Calu3 (cell line): ENCODE results near the gene ELMO1. TPM values are rescaled to one million over a fixed set of nuclear protein-coding genes. Genes with fewer than 3 reads are reported as not detected.

Experiments used
- BruUV-seq: library from RNA; stranded (reverse); fragments of 400-500 nt; replicated peaks from 2 replicates; lab custom pipeline; 2021; lab: Mats Ljungman, UMichigan
- CTCF ChIA-PET: fragments of 300-600 bp; sonication (Branson Sonifier 250); formaldehyde crosslinking; loops from one replicate; lab custom pipeline; 2022; ENCODE audit warnings: antibody characterized with exemption; lab: Charles Lee
- DNase-seq: peaks from one replicate; pipeline ENCODE4 v3.0.0; 2022
- H3K27ac Mint-ChIP-seq: one replicate; pipeline ENCODE4 v1.8.0; 2022; ENCODE audit warnings: mixed read lengths; ENCODE audit not compliant: unreplicated experiment
- H3K27me3 Mint-ChIP-seq: one replicate; pipeline ENCODE4 v1.8.0; 2022; ENCODE audit warnings: mixed read lengths; ENCODE audit not compliant: unreplicated experiment
- H3K36me3 Mint-ChIP-seq: one replicate; pipeline ENCODE4 v1.8.0; 2022; ENCODE audit warnings: mild to moderate bottlenecking, moderate library complexity, mixed read lengths; ENCODE audit not compliant: insufficient read depth, unreplicated experiment
- H3K4me1 Mint-ChIP-seq: one replicate; pipeline ENCODE4 v1.8.0; 2022; ENCODE audit warnings: mild to moderate bottlenecking, low read depth, mixed read lengths; ENCODE audit not compliant: unreplicated experiment
- H3K4me3 Mint-ChIP-seq: one replicate; pipeline ENCODE4 v1.8.0; 2022; ENCODE audit warnings: mild to moderate bottlenecking, low read depth, moderate library complexity, mixed read lengths; ENCODE audit not compliant: unreplicated experiment
- H3K9me3 Mint-ChIP-seq: one replicate; pipeline ENCODE4 v1.8.0; 2022; ENCODE audit warnings: low read depth, mixed read lengths; ENCODE audit not compliant: unreplicated experiment
- intact Hi-C: fragments of 100-400 bp; cut with micrococcal nuclease; formaldehyde crosslinking; loops from one replicate; pipeline ENCODE4 v1.10.0; 2022; ENCODE audit not compliant: unreplicated experiment
- microRNA-seq: library from miRNA; unstranded; fragments of <30 nt; microRNA quantifications from one replicate; pipeline ENCODE4 v1.2.0, GENCODE V29; 2022
- total RNA-seq: library from RNA; stranded (reverse); gene quantifications from 2 replicates; pipeline ENCODE4 v1.2.3, GENCODE V29; 2022
- TF ChIP-seq, protein P1 (sequence below): fragments of 200-600 bp; IDR thresholded peaks from one replicate; pipeline ENCODE4 v1.8.0; 2022; ENCODE audit warnings: antibody characterized with exemption; ENCODE audit not compliant: unreplicated experiment

Gene ELMO1
- total RNA-seq, 1 experiment from 2014 or later, result not detected

DNA sequence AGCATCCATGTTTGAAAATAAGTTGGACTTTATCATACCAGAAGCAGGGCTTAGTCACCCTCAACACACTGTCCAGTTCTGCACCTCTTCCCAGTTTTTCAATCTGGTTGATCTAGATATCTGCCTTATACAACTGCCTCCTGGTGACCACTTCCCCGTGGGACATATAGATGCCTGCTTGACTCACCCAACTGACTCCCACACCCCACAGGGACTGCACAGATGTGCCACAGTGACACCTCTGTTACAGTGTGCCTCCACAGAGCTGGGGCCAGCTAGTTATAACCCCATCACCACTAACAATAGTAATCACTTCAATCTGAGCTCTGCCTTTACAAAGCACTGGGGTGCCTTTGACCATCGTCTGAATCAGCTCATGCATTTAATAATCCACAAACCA, 641.8 kb downstream of the ELMO1 start:
- no TSS peak for BruUV-seq
- Mint-ChIP-seq H3K27ac (no peak overlapping the region), H3K27me3 (no peaks in the 10 kb centered on the region), H3K4me3 (no peak overlapping the region), H3K9me3 (no peaks in the 10 kb centered on the region), H3K36me3 (no peaks in the 10 kb centered on the region), H3K4me1 (no peaks in the 10 kb centered on the region)
- intact Hi-C loops, result no loop called here
- no peak for DNase-seq
- CTCF ChIA-PET, result no interaction called here
- TF ChIP-seq, protein P1, sequence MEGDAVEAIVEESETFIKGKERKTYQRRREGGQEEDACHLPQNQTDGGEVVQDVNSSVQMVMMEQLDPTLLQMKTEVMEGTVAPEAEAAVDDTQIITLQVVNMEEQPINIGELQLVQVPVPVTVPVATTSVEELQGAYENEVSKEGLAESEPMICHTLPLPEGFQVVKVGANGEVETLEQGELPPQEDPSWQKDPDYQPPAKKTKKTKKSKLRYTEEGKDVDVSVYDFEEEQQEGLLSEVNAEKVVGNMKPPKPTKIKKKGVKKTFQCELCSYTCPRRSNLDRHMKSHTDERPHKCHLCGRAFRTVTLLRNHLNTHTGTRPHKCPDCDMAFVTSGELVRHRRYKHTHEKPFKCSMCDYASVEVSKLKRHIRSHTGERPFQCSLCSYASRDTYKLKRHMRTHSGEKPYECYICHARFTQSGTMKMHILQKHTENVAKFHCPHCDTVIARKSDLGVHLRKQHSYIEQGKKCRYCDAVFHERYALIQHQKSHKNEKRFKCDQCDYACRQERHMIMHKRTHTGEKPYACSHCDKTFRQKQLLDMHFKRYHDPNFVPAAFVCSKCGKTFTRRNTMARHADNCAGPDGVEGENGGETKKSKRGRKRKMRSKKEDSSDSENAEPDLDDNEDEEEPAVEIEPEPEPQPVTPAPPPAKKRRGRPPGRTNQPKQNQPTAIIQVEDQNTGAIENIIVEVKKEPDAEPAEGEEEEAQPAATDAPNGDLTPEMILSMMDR, result no peak

Small RNA genes within 50 kb of the gene (microRNA-seq; reads per million reads assigned to microRNA genes)
- not detected for gene MIR1200

Other genes starting within 250 kb of the ELMO1 start
- not detected in 2 replicates for gene GPR141, start 234.9 kb upstream of the ELMO1 start, total RNA-seq